PC-9 (cell line): ENCODE results near the gene GUCA1C.

Experiments used
- EZH2 ChIP-seq: fragments of 200-600 bp; sonication (generic); IDR thresholded peaks from 2 replicates; pipeline ENCODE4 v1.8.0; 2017; ENCODE audit warnings: antibody characterized with exemption, low read depth
- TF ChIP-seq, protein P1 (sequence below): fragments of 200-600 bp; sonication (generic); conservative IDR thresholded peaks from 2 replicates; pipeline ENCODE4 v1.6.1; 2017; ENCODE audit warnings: mixed run types, antibody characterized with exemption, mild to moderate bottlenecking, moderate library complexity

DNA sequence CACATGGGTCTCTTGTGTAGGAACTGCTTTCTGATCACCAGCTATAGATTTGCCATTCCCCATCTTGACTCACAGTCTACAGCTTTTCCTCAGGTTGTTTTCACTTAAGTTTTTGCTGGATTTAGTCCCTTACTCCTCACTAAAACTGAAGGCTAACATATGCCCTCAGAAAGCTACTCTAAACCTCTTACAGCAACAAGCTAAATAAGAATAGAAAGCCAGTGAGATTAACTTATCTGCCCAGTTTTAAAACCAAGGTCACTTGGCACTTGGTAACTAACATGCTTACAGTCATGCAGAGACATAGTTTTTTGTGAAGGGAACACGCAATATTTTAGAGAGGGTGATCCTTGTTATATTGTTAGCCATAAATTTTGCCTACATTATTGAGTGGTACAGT is at the start of gene GUCA1C:
- TF ChIP-seq, protein P1, sequence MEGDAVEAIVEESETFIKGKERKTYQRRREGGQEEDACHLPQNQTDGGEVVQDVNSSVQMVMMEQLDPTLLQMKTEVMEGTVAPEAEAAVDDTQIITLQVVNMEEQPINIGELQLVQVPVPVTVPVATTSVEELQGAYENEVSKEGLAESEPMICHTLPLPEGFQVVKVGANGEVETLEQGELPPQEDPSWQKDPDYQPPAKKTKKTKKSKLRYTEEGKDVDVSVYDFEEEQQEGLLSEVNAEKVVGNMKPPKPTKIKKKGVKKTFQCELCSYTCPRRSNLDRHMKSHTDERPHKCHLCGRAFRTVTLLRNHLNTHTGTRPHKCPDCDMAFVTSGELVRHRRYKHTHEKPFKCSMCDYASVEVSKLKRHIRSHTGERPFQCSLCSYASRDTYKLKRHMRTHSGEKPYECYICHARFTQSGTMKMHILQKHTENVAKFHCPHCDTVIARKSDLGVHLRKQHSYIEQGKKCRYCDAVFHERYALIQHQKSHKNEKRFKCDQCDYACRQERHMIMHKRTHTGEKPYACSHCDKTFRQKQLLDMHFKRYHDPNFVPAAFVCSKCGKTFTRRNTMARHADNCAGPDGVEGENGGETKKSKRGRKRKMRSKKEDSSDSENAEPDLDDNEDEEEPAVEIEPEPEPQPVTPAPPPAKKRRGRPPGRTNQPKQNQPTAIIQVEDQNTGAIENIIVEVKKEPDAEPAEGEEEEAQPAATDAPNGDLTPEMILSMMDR: no peak
- no peak for TF ChIP-seq EZH2
